NOMO-1 treated with dmso at 0.1 percent for 144 hours (cell line): ENCODE results near the gene ZDHHC9.
"Not testable (repeated sequence)": the region's sequence is repeated elsewhere in the genome, so short reads cannot be mapped to it uniquely, and the experiment has no call there.

Source experiments
- DNase-seq: peaks from one replicate; lab custom pipeline; 2025; ENCODE audit not compliant: unreplicated experiment; lab: John Stamatoyannopoulos, UW

Gene ZDHHC9

GRCh38 chrX:129843459-129844306, at the start of gene ZDHHC9:
TSS of gene ZDHHC9 (minus strand) at chrX:129843886. CDS start at chrX:129841945, 1,941 bp downstream.
- peak; percentile 70 for DNase-seq

GRCh38 chrX:129877401-129877800, 33.7 kb upstream of the ZDHHC9 start:
- DNase-seq = no peak

GRCh38 chrX:129876771-129877305, 33.2 kb upstream of the ZDHHC9 start:
- DNase-seq = no peak

GRCh38 chrX:129875669-129876068, 32.0 kb upstream of the ZDHHC9 start:
- DNase-seq = no peak

- DNase-seq = no peak
These were observed 28.8 kb upstream of the ZDHHC9 start for GRCh38 chrX:129872524-129872923.

GRCh38 chrX:129866321-129866720, 22.6 kb upstream of the ZDHHC9 start:
- not testable (repeated sequence) for DNase-seq

- not testable (repeated sequence) for DNase-seq
These were observed 15.4 kb upstream of the ZDHHC9 start for GRCh38 chrX:129859134-129859533.

GRCh38 chrX:129851825-129852224, 8.1 kb upstream of the ZDHHC9 start:
- DNase-seq = not testable (repeated sequence)

- no peak for DNase-seq
These were observed 3.0 kb upstream of the ZDHHC9 start for GRCh38 chrX:129846716-129847115.

- no peak for DNase-seq
These were observed 2.0 kb upstream of the ZDHHC9 start for GRCh38 chrX:129845616-129846190.

- no peak for DNase-seq
These were observed 552 bp downstream of the ZDHHC9 start for GRCh38 chrX:129843209-129843458.

- no peak for DNase-seq
These were observed 1.0 kb downstream of the ZDHHC9 start for GRCh38 chrX:129842510-129843208.

- DNase-seq = no peak
These were observed 3.3 kb downstream of the ZDHHC9 start for GRCh38 chrX:129840344-129840743.

GRCh38 chrX:129836827-129837226, 6.9 kb downstream of the ZDHHC9 start:
- no peak for DNase-seq

- DNase-seq = no peak
These were observed 10.3 kb downstream of the ZDHHC9 start for GRCh38 chrX:129833153-129833990.

GRCh38 chrX:129831091-129831885, 12.4 kb downstream of the ZDHHC9 start:
- no peak for DNase-seq

- no peak for DNase-seq
These were observed 13.2 kb downstream of the ZDHHC9 start for GRCh38 chrX:129830494-129830893.

- no peak for DNase-seq
These were observed 17.8 kb downstream of the ZDHHC9 start for GRCh38 chrX:129825746-129826505.

- no peak for DNase-seq
These were observed 19.1 kb downstream of the ZDHHC9 start for GRCh38 chrX:129824620-129825019.
